IMR-90 (cell line): Measurements from ENCODE around the gene UACA. TPM values are rescaled to one million over a fixed set of nuclear protein-coding genes. Genes with fewer than 3 reads are reported as not detected.

Experiments used
- ATAC-seq: fragments of 200-7000 bp; cut with Tn5 transposase; 2 replicates; pipeline ENCODE4 v1.9.1; 2020; ENCODE audit warnings: low read depth, mild to moderate bottlenecking, moderate library complexity
- BruUV-seq: library from RNA; stranded (reverse); fragments of 400-500 nt; replicated peaks from 2 replicates; lab custom pipeline; 2021; lab: Mats Ljungman, UMichigan
- CTCF ChIA-PET: fragments of 300-600 bp; formaldehyde crosslinking; extraction: SDS; loops from one replicate; lab custom pipeline; 2021; ENCODE audit warnings: antibody characterized with exemption; lab: Yijun Ruan, JAX
- POLR2A ChIA-PET: fragments of 300-600 bp; sonication (Branson Sonifier 250); formaldehyde crosslinking; loops from one replicate; lab custom pipeline; 2022; ENCODE audit warnings: antibody characterized with exemption; ENCODE audit not compliant: unreplicated experiment; lab: Charles Lee
- DNase-seq: peaks from one replicate; pipeline ENCODE4 v3.0.0; 2013
- H2AFZ ChIP-seq: replicated peaks from 2 replicates; pipeline ENCODE3; 2013; ENCODE audit warnings: low read length, mild to moderate bottlenecking; ENCODE audit not compliant: poor library complexity
- H2AK5ac ChIP-seq: 2 replicates; pipeline ENCODE4 v1.6.1; 2013; ENCODE audit warnings: low read depth, low read length, inconsistent platforms
- H2AK9ac ChIP-seq: replicated peaks from 2 replicates; pipeline ENCODE3; 2013; ENCODE audit warnings: mild to moderate bottlenecking, low read depth, low read length, moderate library complexity; ENCODE audit not compliant: poor library complexity
- H2BK120ac ChIP-seq: 2 replicates; pipeline ENCODE4 v1.6.1; 2013; ENCODE audit warnings: low read depth, low read length, inconsistent platforms
- H2BK15ac ChIP-seq: 3 replicates; pipeline ENCODE4 v1.6.1; 2013; ENCODE audit warnings: low read depth, low read length, inconsistent platforms
- H2BK20ac ChIP-seq: 2 replicates; pipeline ENCODE4 v1.6.1; 2013; ENCODE audit warnings: low read depth, mild to moderate bottlenecking, inconsistent platforms, low read length, moderate library complexity
- H2BK5ac ChIP-seq: 2 replicates; pipeline ENCODE4 v1.6.1; 2013; ENCODE audit warnings: mild to moderate bottlenecking, low read depth, low read length, inconsistent platforms; ENCODE audit not compliant: poor library complexity, severe bottlenecking
- H3K14ac ChIP-seq: replicated peaks from 2 replicates; pipeline ENCODE4 v1.6.1; 2013; ENCODE audit warnings: low read depth, low read length, inconsistent platforms
- H3K18ac ChIP-seq: 2 replicates; pipeline ENCODE4 v1.6.1; 2013; ENCODE audit warnings: low read depth, low read length, control low read depth
- H3K23ac ChIP-seq: 2 replicates; pipeline ENCODE4 v1.6.1; 2013; ENCODE audit warnings: low read depth, low read length, inconsistent platforms
- H3K27ac ChIP-seq: 2 replicates; pipeline ENCODE4 v1.5.1; 2013; ENCODE audit warnings: mild to moderate bottlenecking, control low read depth, low read length; ENCODE audit not compliant: insufficient read depth
- H3K27me3 ChIP-seq: 2 replicates; pipeline ENCODE4 v1.6.1; 2013; ENCODE audit warnings: low read length; ENCODE audit not compliant: control insufficient read depth, insufficient read depth
- H3K36me3 ChIP-seq: 2 replicates; pipeline ENCODE4 v1.6.1; 2013; ENCODE audit warnings: low read length, mixed read lengths; ENCODE audit not compliant: control insufficient read depth, insufficient read depth
- H3K4ac ChIP-seq: 2 replicates; pipeline ENCODE4 v1.6.1; 2013; ENCODE audit warnings: low read depth, low read length, inconsistent platforms
- H3K4me1 ChIP-seq: 2 replicates; pipeline ENCODE4 v1.6.1; 2013; ENCODE audit warnings: low read length, mixed read lengths; ENCODE audit not compliant: control insufficient read depth, insufficient read depth
- H3K4me2 ChIP-seq: 2 replicates; pipeline ENCODE4 v1.6.1; 2013; ENCODE audit warnings: low read depth, mild to moderate bottlenecking, control low read depth, low read length, moderate library complexity
- H3K4me3 ChIP-seq: 2 replicates; pipeline ENCODE4 v1.5.1; 2013; ENCODE audit warnings: low read depth, mild to moderate bottlenecking, control low read depth, low read length, moderate library complexity; ENCODE audit not compliant: insufficient read depth
- H3K56ac ChIP-seq: 2 replicates; pipeline ENCODE4 v1.6.1; 2013; ENCODE audit warnings: low read length, inconsistent platforms; ENCODE audit not compliant: insufficient read depth; ENCODE audit errors: extremely low read depth
- H3K79me1 ChIP-seq, 2 experiments: 2 replicates each; pipeline ENCODE4 v1.6.1; 2013; ENCODE audit warnings: low read length in 2 of 2, inconsistent platforms in 1 of 2, low read depth in 1 of 2
- H3K9ac ChIP-seq: 2 replicates; pipeline ENCODE4 v1.6.1; 2013; ENCODE audit warnings: low read depth, low read length, control low read depth
- H3K9me1 ChIP-seq: 2 replicates; pipeline ENCODE4 v1.6.1; 2013; ENCODE audit warnings: low read length, inconsistent platforms; ENCODE audit not compliant: insufficient read depth
- H3K9me3 ChIP-seq: 2 replicates; pipeline ENCODE4 v1.6.1; 2013; ENCODE audit warnings: low read length; ENCODE audit not compliant: control insufficient read depth, insufficient read depth
- H4K20me1 ChIP-seq: 2 replicates; pipeline ENCODE4 v1.6.1; 2013; ENCODE audit warnings: low read length, inconsistent platforms; ENCODE audit not compliant: insufficient read depth
- H4K5ac ChIP-seq: 2 replicates; pipeline ENCODE4 v1.6.1; 2013; ENCODE audit warnings: mild to moderate bottlenecking, low read depth, low read length, control low read depth
- H4K8ac ChIP-seq, 2 experiments: 2 replicates each; pipeline ENCODE4 v1.6.1; 2013; ENCODE audit warnings: low read depth in 2 of 2, low read length in 2 of 2, control low read depth in 1 of 2, inconsistent platforms in 1 of 2
- H4K91ac ChIP-seq: 2 replicates; pipeline ENCODE4 v1.6.1; 2013; ENCODE audit warnings: low read depth, low read length, inconsistent platforms; ENCODE audit not compliant: insufficient read depth
- BHLHE40 ChIP-seq: fragments of 150-350 bp; IDR thresholded peaks from 2 replicates; pipeline ENCODE4 v1.6.1; 2016; ENCODE audit warnings: mild to moderate bottlenecking, low read depth, low read length
- CEBPB ChIP-seq: IDR thresholded peaks from 2 replicates; pipeline ENCODE4 v1.6.1; 2012; ENCODE audit warnings: low read depth, low read length, improper control_type of control experiment
- CHD1 ChIP-seq: IDR thresholded peaks from 2 replicates; pipeline ENCODE4 v1.6.1; 2012; ENCODE audit warnings: low read depth, low read length, improper control_type of control experiment
- FOS ChIP-seq: fragments of 150-350 bp; IDR thresholded peaks from 2 replicates; pipeline ENCODE4 v1.6.1; 2016; ENCODE audit warnings: low read depth, low read length
- MAFK ChIP-seq: IDR thresholded peaks from 2 replicates; pipeline ENCODE4 v1.6.1; 2012; ENCODE audit warnings: low read depth, low read length, improper control_type of control experiment
- MAZ ChIP-seq: IDR thresholded peaks from 2 replicates; pipeline ENCODE4 v1.6.1; 2012; ENCODE audit warnings: low read depth, mild to moderate bottlenecking, low read length, improper control_type of control experiment, moderate library complexity, borderline replicate concordance
- MXI1 ChIP-seq: IDR thresholded peaks from 2 replicates; pipeline ENCODE4 v1.6.1; 2012; ENCODE audit warnings: low read depth, mild to moderate bottlenecking, low read length, moderate library complexity, borderline replicate concordance
- NFE2L2 ChIP-seq: fragments of 150-350 bp; IDR thresholded peaks from 2 replicates; pipeline ENCODE4 v1.6.1; 2016; ENCODE audit warnings: low read depth, mild to moderate bottlenecking, low read length
- RAD21 ChIP-seq: IDR thresholded peaks from 2 replicates; pipeline ENCODE4 v1.6.1; 2012; ENCODE audit warnings: low read length, improper control_type of control experiment
- RCOR1 ChIP-seq: IDR thresholded peaks from 2 replicates; pipeline ENCODE4 v1.6.1; 2012; ENCODE audit warnings: mild to moderate bottlenecking, low read length, improper control_type of control experiment; ENCODE audit not compliant: insufficient replicate concordance
- WGBS, 2 experiments: methylation state at CpG; one replicate each; pipeline versions ENCODE4 v1.1.5 to v1.1.7; 2013; ENCODE audit warnings: missing lambda C conversion rate in 2 of 2; ENCODE audit not compliant: insufficient read length in 1 of 2; ENCODE audit errors: extremely low coverage in 2 of 2; 5-methylcytosine and 5-hydroxymethylcytosine counted together
- dilution Hi-C: fragments of 300-500 bp; cut with HindIII; formaldehyde crosslinking; loops from one replicate; pipeline ENCODE4 v1.14.3; 2018; ENCODE audit warnings: low sequenced_read_pairs; ENCODE audit not compliant: unreplicated experiment
- in situ Hi-C: fragments of 300-500 bp; cut with MboI; formaldehyde crosslinking; loops from 3 replicates; pipeline ENCODE4 v1.14.3; 2019; ENCODE audit warnings: low sequenced_read_pairs, inconsistent platforms, mixed read lengths
- intact Hi-C: fragments of 100-400 bp; cut with micrococcal nuclease; formaldehyde crosslinking; loops from 2 replicates; pipeline ENCODE4 v1.10.0; 2022
- polyA plus RNA-seq, 3 experiments: library from polyadenylated mRNA; depleted of rRNA; stranded (reverse); fragments of >200 nt; gene quantifications; 2 replicates each; pipeline ENCODE4 v1.2.3, GENCODE V29; 2012; ENCODE audit warnings: low replicate concordance in 1 of 3
- total RNA-seq: library from RNA; depleted of rRNA; stranded (reverse); fragments of >200 nt; gene quantifications from 2 replicates; pipeline ENCODE4 v1.2.3, GENCODE V29; 2012
- TF ChIP-seq, protein P1 (sequence below): fragments of 150-350 bp; IDR thresholded peaks from 2 replicates; pipeline ENCODE4 v1.6.1; 2016; ENCODE audit warnings: low read depth, mild to moderate bottlenecking, low read length, moderate library complexity, borderline replicate concordance
- TF ChIP-seq, protein P2 (sequence below): conservative IDR thresholded peaks from 2 replicates; pipeline ENCODE4 v1.5.1; 2012; ENCODE audit warnings: mild to moderate bottlenecking, low read depth, low read length, improper control_type of control experiment
- TF ChIP-seq, protein P3 (sequence below): fragments of 150-350 bp; IDR thresholded peaks from 2 replicates; pipeline ENCODE4 v1.6.1; 2017; ENCODE audit warnings: mild to moderate bottlenecking, antibody characterized with exemption, low read length, low read depth

The UACA gene
- total and polyA plus RNA-seq, 2 of the 4 experiments (the other 2 are of a cell fraction) = 156 to 507 TPM

DNA sequence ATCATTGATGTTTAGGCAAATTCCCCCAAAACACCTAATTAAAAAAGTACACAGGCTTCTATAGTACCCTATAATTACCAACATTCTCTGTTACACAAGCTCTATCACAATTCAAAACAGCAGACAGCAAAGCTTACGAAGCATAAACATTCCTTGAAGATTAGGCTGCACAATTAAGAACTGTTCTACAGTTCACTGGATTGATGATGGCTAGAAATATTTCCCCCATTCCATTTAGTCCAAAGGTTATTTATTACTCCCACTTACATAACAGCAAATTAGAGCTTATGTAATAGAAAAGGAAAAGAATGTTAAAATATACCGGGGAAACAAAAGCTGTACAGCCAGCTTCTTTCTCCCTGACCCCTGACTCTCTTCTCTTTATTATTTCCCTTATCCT lies 49.3 kb downstream of the UACA start:
- no peak for TF ChIP-seq BHLHE40
- TF ChIP-seq MXI1 = no peak
- no peak for TF ChIP-seq NFE2L2
- TF ChIP-seq, protein P1, sequence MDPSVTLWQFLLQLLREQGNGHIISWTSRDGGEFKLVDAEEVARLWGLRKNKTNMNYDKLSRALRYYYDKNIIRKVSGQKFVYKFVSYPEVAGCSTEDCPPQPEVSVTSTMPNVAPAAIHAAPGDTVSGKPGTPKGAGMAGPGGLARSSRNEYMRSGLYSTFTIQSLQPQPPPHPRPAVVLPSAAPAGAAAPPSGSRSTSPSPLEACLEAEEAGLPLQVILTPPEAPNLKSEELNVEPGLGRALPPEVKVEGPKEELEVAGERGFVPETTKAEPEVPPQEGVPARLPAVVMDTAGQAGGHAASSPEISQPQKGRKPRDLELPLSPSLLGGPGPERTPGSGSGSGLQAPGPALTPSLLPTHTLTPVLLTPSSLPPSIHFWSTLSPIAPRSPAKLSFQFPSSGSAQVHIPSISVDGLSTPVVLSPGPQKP = no peak
- TF ChIP-seq, protein P2, sequence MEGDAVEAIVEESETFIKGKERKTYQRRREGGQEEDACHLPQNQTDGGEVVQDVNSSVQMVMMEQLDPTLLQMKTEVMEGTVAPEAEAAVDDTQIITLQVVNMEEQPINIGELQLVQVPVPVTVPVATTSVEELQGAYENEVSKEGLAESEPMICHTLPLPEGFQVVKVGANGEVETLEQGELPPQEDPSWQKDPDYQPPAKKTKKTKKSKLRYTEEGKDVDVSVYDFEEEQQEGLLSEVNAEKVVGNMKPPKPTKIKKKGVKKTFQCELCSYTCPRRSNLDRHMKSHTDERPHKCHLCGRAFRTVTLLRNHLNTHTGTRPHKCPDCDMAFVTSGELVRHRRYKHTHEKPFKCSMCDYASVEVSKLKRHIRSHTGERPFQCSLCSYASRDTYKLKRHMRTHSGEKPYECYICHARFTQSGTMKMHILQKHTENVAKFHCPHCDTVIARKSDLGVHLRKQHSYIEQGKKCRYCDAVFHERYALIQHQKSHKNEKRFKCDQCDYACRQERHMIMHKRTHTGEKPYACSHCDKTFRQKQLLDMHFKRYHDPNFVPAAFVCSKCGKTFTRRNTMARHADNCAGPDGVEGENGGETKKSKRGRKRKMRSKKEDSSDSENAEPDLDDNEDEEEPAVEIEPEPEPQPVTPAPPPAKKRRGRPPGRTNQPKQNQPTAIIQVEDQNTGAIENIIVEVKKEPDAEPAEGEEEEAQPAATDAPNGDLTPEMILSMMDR = no peak
- no peak for TF ChIP-seq RAD21
- no peak for TF ChIP-seq FOS
- TF ChIP-seq MAZ = no peak
- TF ChIP-seq, protein P3, sequence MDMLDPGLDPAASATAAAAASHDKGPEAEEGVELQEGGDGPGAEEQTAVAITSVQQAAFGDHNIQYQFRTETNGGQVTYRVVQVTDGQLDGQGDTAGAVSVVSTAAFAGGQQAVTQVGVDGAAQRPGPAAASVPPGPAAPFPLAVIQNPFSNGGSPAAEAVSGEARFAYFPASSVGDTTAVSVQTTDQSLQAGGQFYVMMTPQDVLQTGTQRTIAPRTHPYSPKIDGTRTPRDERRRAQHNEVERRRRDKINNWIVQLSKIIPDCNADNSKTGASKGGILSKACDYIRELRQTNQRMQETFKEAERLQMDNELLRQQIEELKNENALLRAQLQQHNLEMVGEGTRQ = no peak
- TF ChIP-seq CEBPB = no peak
- no peak for TF ChIP-seq RCOR1
- TF ChIP-seq CHD1 = no peak
- no peak for TF ChIP-seq MAFK
- no peak overlapping the region for H4K8ac ChIP-seq
- no peak overlapping the region for H3K23ac ChIP-seq
- CTCF ChIA-PET = interaction anchor here (1.6 to 2.1 kb wide), 2 partner anchors 12 to 98 kb away, joined by 5 to 6 read pairs; no protein-coding TSS in a partner anchor
- peaks cover 60% of the 10 kb centered on the region for H4K20me1 ChIP-seq
- H3K9me3 ChIP-seq = no peaks in the 10 kb centered on the region
- H3K79me1 ChIP-seq = peaks cover 28 to 67% of the 10 kb centered on the region in 2 experiments
- no peak overlapping the region for H2BK120ac ChIP-seq
- H3K18ac ChIP-seq = no peak overlapping the region
- H2BK20ac ChIP-seq = no peak overlapping the region
- H3K4ac ChIP-seq = no peak overlapping the region
- no peak overlapping the region for H2BK15ac ChIP-seq
- H3K36me3 ChIP-seq = peaks cover 1% of the 10 kb centered on the region; the same call in 1 of the 2 replicates
- H3K9me1 ChIP-seq = peaks cover 17% of the 10 kb centered on the region
- intact Hi-C loops (no loop called here), in situ Hi-C loops (no loop called here), dilution Hi-C loops (no loop called here)
- H2AFZ ChIP-seq = no peak overlapping the region
- no peak overlapping the region for H2AK9ac ChIP-seq
- no CpG with 5 or more reads among the region's 2 CpGs for WGBS, 2 experiments
- peak overlapping the region; percentile 65; the same call in 1 of the 2 replicates for H3K4me2 ChIP-seq
- DNase-seq (peak; percentile 34), ATAC-seq (peak; percentile 9; the same call in 1 of the 2 replicates)
- POLR2A ChIA-PET = no interaction called here
- no peak overlapping the region for H2AK5ac ChIP-seq
- H3K4me1 ChIP-seq = peaks cover 23% of the 10 kb centered on the region
- no peaks in the 10 kb centered on the region for H3K27me3 ChIP-seq
- H2BK5ac ChIP-seq = peak overlapping the region; percentile 69
- BruUV-seq = no TSS peak
- no peak overlapping the region for H3K9ac ChIP-seq
- no peak overlapping the region for H4K91ac ChIP-seq
- no peak overlapping the region for H3K14ac ChIP-seq
- H3K56ac ChIP-seq = no peak overlapping the region
- no peak overlapping the region for H4K5ac ChIP-seq
- no peak overlapping the region for H3K4me3 ChIP-seq
- no peak overlapping the region for H3K27ac ChIP-seq
